ENCODE measurements around the gene PGBD1. TPM values are rescaled to one million over a fixed set of nuclear protein-coding genes. Genes with fewer than 3 reads are reported as not detected.

PGBD1 gene
- total and polyA plus RNA-seq, 2 experiments from 2014 or later = 7.5 to 10.5 TPM

DNA sequence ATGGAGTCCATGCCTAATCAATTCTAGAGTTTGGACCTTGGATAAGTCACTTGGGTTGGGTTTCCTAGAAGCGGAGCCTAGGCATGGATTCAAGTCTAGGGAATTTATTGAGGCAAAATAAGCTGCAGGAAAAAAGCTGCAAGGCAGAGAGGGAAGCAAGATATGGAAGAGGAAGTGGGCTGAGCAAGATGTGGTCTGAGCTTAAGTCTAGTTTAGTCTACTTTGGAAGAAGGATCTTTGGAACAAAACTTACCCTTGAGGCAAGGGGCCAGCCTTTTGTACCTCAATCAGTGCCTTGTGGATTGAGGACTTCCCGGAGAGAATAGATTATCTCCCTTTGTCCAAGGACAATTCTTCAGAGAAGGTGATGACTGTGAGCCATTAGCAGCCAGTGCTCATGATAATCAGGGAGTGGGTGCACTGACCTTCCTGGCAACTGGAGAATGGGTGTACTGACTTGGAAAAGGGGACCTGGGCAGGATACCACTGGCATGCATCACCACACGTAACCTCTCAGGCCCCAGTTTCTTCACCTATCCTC lies 45.4 kb upstream of the PGBD1 start:
- Histone ChIP-seq H3K27me3 (ENCODE audit: insufficient read depth) (no peaks in the 10 kb centered on the region), H3K79me2 (replicated peaks; ENCODE audit: insufficient read depth) (no peaks in the 10 kb centered on the region), H3F3A (replicated peaks; ENCODE audit: low read depth) (no peaks in the 10 kb centered on the region), H3K4me1 (ENCODE audit: insufficient read depth) (no peaks in the 10 kb centered on the region; the same call in 1 of the 2 replicates), H4K20me1 (replicated peaks; ENCODE audit: insufficient read depth) (peaks cover 5% of the 10 kb centered on the region), H3K4me3 (no peak overlapping the region), H3K27ac (ENCODE audit: low read depth) (no peak overlapping the region), H3K4me2 (no peak overlapping the region), H3K9me2 (ENCODE audit: insufficient read depth) (no peaks in the 10 kb centered on the region), H2AFZ (no peak overlapping the region), H3K36me3 (ENCODE audit: insufficient read depth) (peaks cover 11% of the 10 kb centered on the region)
- Mint-ChIP-seq H3K4me1 (peaks cover 2% of the 10 kb centered on the region; the same call in 2 of the 3 replicates), H3K27me3 (ENCODE audit: insufficient read depth, low read depth, poor library complexity) (no peaks in the 10 kb centered on the region), H3K36me3 (ENCODE audit: low read depth) (peaks cover 31% of the 10 kb centered on the region), H3K27ac (no peak overlapping the region), H3K9me3 (no peaks in the 10 kb centered on the region; the same call in 2 of the 3 replicates), H3K4me3 (no peak overlapping the region)
- no peak for DNase-seq (ENCODE audit: low spot score)
- ATAC-seq = no peak; the same call in 2 of the 3 replicates
- no peak for TF ChIP-seq POLR2AphosphoS5 (IDR thresholded peaks at IDR 0.05; ENCODE audit: low read depth)
- TF ChIP-seq EZH2phosphoT487 (IDR thresholded peaks at IDR 0.05; ENCODE audit: unreplicated experiment) = no peak
- TF ChIP-seq, protein P1, sequence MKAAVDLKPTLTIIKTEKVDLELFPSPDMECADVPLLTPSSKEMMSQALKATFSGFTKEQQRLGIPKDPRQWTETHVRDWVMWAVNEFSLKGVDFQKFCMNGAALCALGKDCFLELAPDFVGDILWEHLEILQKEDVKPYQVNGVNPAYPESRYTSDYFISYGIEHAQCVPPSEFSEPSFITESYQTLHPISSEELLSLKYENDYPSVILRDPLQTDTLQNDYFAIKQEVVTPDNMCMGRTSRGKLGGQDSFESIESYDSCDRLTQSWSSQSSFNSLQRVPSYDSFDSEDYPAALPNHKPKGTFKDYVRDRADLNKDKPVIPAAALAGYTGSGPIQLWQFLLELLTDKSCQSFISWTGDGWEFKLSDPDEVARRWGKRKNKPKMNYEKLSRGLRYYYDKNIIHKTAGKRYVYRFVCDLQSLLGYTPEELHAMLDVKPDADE (IDR thresholded peaks at IDR 0.05) = no peak
- TF ChIP-seq, protein P2, sequence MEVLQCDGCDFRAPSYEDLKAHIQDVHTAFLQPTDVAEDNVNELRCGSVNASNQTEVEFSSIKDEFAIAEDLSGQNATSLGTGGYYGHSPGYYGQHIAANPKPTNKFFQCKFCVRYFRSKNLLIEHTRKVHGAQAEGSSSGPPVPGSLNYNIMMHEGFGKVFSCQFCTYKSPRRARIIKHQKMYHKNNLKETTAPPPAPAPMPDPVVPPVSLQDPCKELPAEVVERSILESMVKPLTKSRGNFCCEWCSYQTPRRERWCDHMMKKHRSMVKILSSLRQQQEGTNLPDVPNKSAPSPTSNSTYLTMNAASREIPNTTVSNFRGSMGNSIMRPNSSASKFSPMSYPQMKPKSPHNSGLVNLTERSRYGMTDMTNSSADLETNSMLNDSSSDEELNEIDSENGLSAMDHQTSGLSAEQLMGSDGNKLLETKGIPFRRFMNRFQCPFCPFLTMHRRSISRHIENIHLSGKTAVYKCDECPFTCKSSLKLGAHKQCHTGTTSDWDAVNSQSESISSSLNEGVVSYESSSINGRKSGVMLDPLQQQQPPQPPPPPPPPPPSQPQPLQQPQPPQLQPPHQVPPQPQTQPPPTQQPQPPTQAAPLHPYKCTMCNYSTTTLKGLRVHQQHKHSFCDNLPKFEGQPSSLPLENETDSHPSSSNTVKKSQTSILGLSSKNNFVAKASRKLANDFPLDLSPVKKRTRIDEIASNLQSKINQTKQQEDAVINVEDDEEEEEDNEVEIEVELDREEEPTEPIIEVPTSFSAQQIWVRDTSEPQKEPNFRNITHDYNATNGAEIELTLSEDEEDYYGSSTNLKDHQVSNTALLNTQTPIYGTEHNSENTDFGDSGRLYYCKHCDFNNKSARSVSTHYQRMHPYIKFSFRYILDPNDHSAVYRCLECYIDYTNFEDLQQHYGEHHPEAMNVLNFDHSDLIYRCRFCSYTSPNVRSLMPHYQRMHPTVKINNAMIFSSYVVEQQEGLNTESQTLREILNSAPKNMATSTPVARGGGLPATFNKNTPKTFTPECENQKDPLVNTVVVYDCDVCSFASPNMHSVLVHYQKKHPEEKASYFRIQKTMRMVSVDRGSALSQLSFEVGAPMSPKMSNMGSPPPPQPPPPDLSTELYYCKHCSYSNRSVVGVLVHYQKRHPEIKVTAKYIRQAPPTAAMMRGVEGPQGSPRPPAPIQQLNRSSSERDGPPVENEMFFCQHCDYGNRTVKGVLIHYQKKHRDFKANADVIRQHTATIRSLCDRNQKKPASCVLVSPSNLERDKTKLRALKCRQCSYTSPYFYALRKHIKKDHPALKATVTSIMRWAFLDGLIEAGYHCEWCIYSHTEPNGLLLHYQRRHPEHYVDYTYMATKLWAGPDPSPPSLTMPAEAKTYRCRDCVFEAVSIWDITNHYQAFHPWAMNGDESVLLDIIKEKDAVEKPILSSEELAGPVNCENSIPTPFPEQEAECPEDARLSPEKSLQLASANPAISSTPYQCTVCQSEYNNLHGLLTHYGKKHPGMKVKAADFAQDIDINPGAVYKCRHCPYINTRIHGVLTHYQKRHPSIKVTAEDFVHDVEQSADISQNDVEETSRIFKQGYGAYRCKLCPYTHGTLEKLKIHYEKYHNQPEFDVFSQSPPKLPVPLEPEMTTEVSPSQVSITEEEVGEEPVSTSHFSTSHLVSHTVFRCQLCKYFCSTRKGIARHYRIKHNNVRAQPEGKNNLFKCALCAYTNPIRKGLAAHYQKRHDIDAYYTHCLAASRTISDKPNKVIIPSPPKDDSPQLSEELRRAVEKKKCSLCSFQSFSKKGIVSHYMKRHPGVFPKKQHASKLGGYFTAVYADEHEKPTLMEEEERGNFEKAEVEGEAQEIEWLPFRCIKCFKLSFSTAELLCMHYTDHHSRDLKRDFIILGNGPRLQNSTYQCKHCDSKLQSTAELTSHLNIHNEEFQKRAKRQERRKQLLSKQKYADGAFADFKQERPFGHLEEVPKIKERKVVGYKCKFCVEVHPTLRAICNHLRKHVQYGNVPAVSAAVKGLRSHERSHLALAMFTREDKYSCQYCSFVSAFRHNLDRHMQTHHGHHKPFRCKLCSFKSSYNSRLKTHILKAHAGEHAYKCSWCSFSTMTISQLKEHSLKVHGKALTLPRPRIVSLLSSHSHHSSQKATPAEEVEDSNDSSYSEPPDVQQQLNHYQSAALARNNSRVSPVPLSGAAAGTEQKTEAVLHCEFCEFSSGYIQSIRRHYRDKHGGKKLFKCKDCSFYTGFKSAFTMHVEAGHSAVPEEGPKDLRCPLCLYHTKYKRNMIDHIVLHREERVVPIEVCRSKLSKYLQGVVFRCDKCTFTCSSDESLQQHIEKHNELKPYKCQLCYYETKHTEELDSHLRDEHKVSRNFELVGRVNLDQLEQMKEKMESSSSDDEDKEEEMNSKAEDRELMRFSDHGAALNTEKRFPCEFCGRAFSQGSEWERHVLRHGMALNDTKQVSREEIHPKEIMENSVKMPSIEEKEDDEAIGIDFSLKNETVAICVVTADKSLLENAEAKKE (CRISPR knock-in tag; IDR thresholded peaks at IDR 0.05) = no peak
- TF ChIP-seq EZH2 (IDR thresholded peaks at IDR 0.05; ENCODE audit: low read depth, unreplicated experiment) = no peak
- no peak for TF ChIP-seq NANOG (IDR thresholded peaks at IDR 0.05; ENCODE audit: borderline replicate concordance)
- TF ChIP-seq ZNF331 (CRISPR knock-in tag; IDR thresholded peaks at IDR 0.05; ENCODE audit: low read depth) = no peak
- no peak for TF ChIP-seq JUNB (IDR thresholded peaks at IDR 0.05; ENCODE audit: unreplicated experiment)
- no peak for TF ChIP-seq ZNF114 (CRISPR knock-in tag; IDR thresholded peaks at IDR 0.05)
- TF ChIP-seq STAT1 (IDR thresholded peaks at IDR 0.05; ENCODE audit: unreplicated experiment) = no peak
- TF ChIP-seq, protein P3, sequence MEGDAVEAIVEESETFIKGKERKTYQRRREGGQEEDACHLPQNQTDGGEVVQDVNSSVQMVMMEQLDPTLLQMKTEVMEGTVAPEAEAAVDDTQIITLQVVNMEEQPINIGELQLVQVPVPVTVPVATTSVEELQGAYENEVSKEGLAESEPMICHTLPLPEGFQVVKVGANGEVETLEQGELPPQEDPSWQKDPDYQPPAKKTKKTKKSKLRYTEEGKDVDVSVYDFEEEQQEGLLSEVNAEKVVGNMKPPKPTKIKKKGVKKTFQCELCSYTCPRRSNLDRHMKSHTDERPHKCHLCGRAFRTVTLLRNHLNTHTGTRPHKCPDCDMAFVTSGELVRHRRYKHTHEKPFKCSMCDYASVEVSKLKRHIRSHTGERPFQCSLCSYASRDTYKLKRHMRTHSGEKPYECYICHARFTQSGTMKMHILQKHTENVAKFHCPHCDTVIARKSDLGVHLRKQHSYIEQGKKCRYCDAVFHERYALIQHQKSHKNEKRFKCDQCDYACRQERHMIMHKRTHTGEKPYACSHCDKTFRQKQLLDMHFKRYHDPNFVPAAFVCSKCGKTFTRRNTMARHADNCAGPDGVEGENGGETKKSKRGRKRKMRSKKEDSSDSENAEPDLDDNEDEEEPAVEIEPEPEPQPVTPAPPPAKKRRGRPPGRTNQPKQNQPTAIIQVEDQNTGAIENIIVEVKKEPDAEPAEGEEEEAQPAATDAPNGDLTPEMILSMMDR (conservative IDR thresholded peaks at IDR 0.05; ENCODE audit: low read depth in 2 of 2) = no peak
- no peak for TF ChIP-seq CREB1 (CRISPR knock-in tag; IDR thresholded peaks at IDR 0.05; ENCODE audit: low read depth)
- TF ChIP-seq, protein P4, sequence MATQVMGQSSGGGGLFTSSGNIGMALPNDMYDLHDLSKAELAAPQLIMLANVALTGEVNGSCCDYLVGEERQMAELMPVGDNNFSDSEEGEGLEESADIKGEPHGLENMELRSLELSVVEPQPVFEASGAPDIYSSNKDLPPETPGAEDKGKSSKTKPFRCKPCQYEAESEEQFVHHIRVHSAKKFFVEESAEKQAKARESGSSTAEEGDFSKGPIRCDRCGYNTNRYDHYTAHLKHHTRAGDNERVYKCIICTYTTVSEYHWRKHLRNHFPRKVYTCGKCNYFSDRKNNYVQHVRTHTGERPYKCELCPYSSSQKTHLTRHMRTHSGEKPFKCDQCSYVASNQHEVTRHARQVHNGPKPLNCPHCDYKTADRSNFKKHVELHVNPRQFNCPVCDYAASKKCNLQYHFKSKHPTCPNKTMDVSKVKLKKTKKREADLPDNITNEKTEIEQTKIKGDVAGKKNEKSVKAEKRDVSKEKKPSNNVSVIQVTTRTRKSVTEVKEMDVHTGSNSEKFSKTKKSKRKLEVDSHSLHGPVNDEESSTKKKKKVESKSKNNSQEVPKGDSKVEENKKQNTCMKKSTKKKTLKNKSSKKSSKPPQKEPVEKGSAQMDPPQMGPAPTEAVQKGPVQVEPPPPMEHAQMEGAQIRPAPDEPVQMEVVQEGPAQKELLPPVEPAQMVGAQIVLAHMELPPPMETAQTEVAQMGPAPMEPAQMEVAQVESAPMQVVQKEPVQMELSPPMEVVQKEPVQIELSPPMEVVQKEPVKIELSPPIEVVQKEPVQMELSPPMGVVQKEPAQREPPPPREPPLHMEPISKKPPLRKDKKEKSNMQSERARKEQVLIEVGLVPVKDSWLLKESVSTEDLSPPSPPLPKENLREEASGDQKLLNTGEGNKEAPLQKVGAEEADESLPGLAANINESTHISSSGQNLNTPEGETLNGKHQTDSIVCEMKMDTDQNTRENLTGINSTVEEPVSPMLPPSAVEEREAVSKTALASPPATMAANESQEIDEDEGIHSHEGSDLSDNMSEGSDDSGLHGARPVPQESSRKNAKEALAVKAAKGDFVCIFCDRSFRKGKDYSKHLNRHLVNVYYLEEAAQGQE (IDR thresholded peaks at IDR 0.05; ENCODE audit: unreplicated experiment) = no peak

Measured in GM23338 (cell line).